Fibroblast of the conjunctiva (primary cell): Measurements from ENCODE around the gene LINGO4.
"Not testable (repeated sequence)": the region's sequence is repeated elsewhere in the genome, so short reads cannot be mapped to it uniquely, and the experiment has no call there.

Experiments used
- DNase-seq: peaks from one replicate; pipeline ENCODE4 v3.0.0-alpha.2; 2010; ENCODE audit warnings: low read depth

LINGO4 gene

DNA sequence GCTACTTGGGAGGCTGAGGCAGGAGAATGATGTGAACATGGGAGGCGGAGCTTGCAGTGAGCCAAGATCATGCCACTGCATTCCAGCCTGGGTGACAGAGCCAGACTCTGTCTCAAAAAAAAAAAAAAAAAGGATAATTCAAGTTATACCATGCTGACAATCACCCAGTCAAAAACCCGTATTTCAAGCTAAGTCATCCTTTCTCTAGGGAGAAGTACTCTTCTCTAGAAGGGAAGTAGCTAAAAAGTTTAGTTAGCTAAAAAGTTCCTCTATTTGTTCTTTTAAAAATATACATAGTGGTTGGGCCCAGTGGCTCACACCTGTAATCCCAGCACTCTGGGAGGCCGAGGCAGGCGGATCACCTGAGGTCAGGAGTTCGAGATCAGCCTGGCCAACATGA, 24.5 kb downstream of the LINGO4 start:
- not testable (repeated sequence) for DNase-seq

DNA sequence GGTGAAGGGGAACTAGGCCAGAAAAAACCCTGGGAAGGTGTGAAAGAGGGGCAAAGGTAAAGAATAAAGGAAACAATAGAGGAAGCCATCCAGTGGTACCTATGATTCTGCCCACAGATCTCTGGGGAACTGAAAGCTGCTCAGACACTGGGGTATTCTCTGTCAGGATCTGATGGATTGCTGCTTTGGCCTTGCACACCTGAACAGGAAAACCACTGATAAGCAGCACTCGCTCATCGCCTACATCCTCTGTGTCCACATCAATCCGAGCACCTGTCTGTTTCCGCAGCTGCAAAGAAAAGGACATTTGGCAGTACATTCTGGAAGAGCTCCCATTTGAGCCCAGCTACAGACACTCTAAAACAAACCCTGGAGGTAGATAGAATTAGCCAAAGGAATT, 25.4 kb downstream of the LINGO4 start:
- no peak for DNase-seq

GRCh38 chr1:151777317-151777716, 27.9 kb downstream of the LINGO4 start:
- DNase-seq: no peak

DNA sequence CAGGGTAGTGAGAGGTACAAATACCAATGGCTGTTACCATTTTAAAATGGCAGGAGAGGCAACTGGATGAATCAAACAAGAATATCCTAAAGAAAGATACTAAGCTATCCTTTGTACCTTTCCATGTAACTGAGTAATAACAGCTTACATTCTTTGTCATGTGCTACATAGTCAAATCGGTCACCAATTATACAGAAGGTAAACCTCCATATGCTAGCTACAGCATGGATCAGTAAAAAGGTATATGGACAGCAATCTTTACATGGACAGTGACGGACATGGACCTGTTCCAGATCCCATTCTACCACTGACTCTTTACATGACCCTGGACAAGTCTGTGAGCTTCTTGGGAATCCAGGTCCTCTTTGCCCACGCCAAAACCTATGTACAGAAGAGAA, 28.6 kb downstream of the LINGO4 start:
- DNase-seq: no peak

GRCh38 chr1:151775894-151776664, 29.1 kb downstream of the LINGO4 start:
- no peak for DNase-seq

GRCh38 chr1:151774256-151774922, 30.8 kb downstream of the LINGO4 start:
- no peak for DNase-seq

DNA sequence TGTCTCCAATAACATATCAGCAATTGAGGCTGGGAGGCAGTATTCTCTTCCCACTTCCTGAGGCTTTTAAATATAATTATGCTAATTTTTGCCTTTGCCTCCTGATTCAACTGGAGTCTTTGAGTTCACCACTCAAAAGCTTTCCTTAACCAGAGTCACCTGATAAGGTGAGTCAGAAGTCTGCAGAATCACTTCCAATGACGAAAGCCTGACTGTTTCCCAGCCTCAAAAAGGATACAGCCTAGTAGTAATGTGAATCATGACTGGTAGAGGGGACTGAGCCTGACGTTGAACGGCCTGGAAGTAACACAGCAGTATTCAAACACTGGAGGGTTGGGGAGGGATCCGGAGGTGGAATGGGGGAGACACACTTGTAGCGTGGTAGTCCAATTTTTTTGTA, 31.5 kb downstream of the LINGO4 start:
- DNase-seq: no peak

DNA sequence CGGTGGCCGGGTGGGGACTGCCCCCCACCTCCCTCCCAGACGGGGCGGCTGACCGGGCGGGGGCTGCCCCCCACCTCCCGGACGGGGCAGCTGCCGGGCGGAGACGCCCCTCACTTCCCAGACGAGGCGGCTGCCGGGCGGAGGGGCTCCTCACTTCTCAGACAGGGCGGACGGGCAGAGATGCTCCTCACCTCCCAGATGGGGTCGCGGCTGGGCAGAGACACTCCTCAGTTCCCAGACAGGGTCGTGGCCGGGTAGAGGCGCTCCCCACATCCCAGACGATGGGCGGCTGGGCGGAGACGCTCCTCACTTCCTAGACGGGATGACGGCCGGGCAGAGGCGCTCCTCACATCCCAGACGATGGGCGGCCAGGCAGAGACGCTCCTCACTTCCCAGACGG, 35.9 kb downstream of the LINGO4 start:
- not testable (repeated sequence) for DNase-seq

- not testable (repeated sequence) for DNase-seq
Observed at GRCh38 chr1:151768351-151769066, 36.7 kb downstream of the LINGO4 start.

- DNase-seq: no peak
Observed at GRCh38 chr1:151763990-151764389, 41.2 kb downstream of the LINGO4 start.

GRCh38 chr1:151762941-151763921, 42.0 kb downstream of the LINGO4 start, which contains the start of gene MRPL9:
TSS of gene MRPL9 (minus strand) at chr1:151763496. CDS start at chr1:151763479, 17 bp downstream.
- peak; percentile 48 for DNase-seq

- DNase-seq: no peak
Observed at GRCh38 chr1:151760597-151761385, 44.4 kb downstream of the LINGO4 start.

DNA sequence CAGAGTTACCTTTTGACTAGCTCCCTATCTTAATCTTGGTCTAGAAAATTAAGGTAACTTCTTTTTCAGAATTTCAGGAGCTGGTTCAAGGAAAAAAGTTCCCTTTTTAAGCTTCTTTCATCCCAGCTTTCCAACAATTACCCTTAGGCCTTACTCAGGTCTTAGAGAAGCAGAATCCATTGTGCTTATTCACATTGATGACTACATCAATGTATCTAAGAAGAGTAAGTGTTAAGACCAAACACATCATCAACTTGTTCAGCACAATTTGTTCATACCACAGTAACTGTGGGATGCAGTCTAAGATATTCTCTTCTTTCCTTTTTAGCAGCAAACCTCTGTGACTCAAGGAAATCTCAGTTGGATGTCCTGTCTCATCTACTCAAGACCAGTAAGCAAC, 46.0 kb downstream of the LINGO4 start:
- no peak for DNase-seq

GRCh38 chr1:151756291-151756690, 48.9 kb downstream of the LINGO4 start:
- DNase-seq: no peak
